HFFc6 (cell line): ENCODE data around the gene RAB27A. TPM values are rescaled to one million over a fixed set of nuclear protein-coding genes. Genes with fewer than 3 reads are reported as not detected.

ENCODE experiments used
- DNase-seq: peaks from one replicate; pipeline ENCODE4 v3.0.0-alpha.2; 2018
- H3K27ac Mint-ChIP-seq: 2 replicates; pipeline ENCODE4 v1.8.0; 2020; ENCODE audit warnings: mild to moderate bottlenecking, mixed read lengths
- H3K27me3 Mint-ChIP-seq: 2 replicates; pipeline ENCODE4 v1.8.0; 2021; ENCODE audit warnings: mild to moderate bottlenecking, moderate library complexity, mixed read lengths; ENCODE audit not compliant: insufficient read depth
- H3K36me3 Mint-ChIP-seq: 2 replicates; pipeline ENCODE4 v1.8.0; 2021; ENCODE audit warnings: low read depth, mixed read lengths
- H3K4me1 Mint-ChIP-seq: 2 replicates; pipeline ENCODE4 v1.8.0; 2020; ENCODE audit warnings: low read depth, mixed read lengths
- H3K4me3 Mint-ChIP-seq: 2 replicates; pipeline ENCODE4 v1.8.0; 2020; ENCODE audit warnings: mild to moderate bottlenecking, moderate library complexity, mixed read lengths
- H3K9me3 Mint-ChIP-seq: 2 replicates; pipeline ENCODE4 v1.8.0; 2020; ENCODE audit warnings: mild to moderate bottlenecking, mixed read lengths
- CTCF ChIP-seq: fragments of 200-600 bp; sonication (generic); IDR thresholded peaks from 2 replicates; pipeline ENCODE4 v1.5.0; 2021; ENCODE audit warnings: antibody characterized with exemption, mild to moderate bottlenecking
- total RNA-seq, 6 experiments: library from RNA; stranded (reverse); fragmentation: NEBNext Ultra II Directional; extraction: Animal tissue kit (Norgen Biotek cat#: 25700); gene quantifications; 2 replicates in 1 of 6; 3 replicates in 5 of 6; pipeline ENCODE4 v1.2.3, GENCODE V29; 2021

Gene RAB27A
- total RNA-seq, 6 experiments from 2014 or later = 6.9 to 13.7 (median 13.0) TPM

GRCh38 chr15:55247766-55248427 is 41.7 kb downstream of the RAB27A start:
- H3K4me1 Mint-ChIP-seq = peaks cover 11% of the 10 kb centered on the region; the same call in 1 of the 2 replicates
- no peak overlapping the region for H3K4me3 Mint-ChIP-seq
- TF ChIP-seq CTCF = no peak
- H3K27me3 Mint-ChIP-seq = no peaks in the 10 kb centered on the region
- no peaks in the 10 kb centered on the region for H3K9me3 Mint-ChIP-seq
- H3K27ac Mint-ChIP-seq = no peak overlapping the region
- H3K36me3 Mint-ChIP-seq = no peaks in the 10 kb centered on the region
- DNase-seq = no peak

- H3K9me3 Mint-ChIP-seq = no peaks in the 10 kb centered on the region
Measured at GRCh38 chr15:55247311-55247710, 42.3 kb downstream of the RAB27A start.

GRCh38 chr15:55246567-55246966 is 43.0 kb downstream of the RAB27A start:
- no peak overlapping the region for H3K27ac Mint-ChIP-seq
- H3K36me3 Mint-ChIP-seq = no peaks in the 10 kb centered on the region

More at GRCh38 chr15:55247311-55247710, 42.3 kb downstream of the RAB27A start:
- Mint-ChIP-seq H3K27me3 (no peaks in the 10 kb centered on the region), H3K4me3 (no peak overlapping the region), H3K27ac (no peak overlapping the region), H3K36me3 (no peaks in the 10 kb centered on the region), H3K4me1 (peaks cover 17% of the 10 kb centered on the region)
- TF ChIP-seq CTCF = no peak
- DNase-seq = no peak

GRCh38 chr15:55245059-55245458 is 44.6 kb downstream of the RAB27A start:
- TF ChIP-seq CTCF = no peak
- Mint-ChIP-seq H3K27ac (no peak overlapping the region), H3K4me1 (peaks cover 14% of the 10 kb centered on the region), H3K9me3 (no peaks in the 10 kb centered on the region), H3K27me3 (no peaks in the 10 kb centered on the region), H3K4me3 (no peak overlapping the region), H3K36me3 (no peaks in the 10 kb centered on the region)
- DNase-seq = no peak

More at GRCh38 chr15:55246567-55246966, 43.0 kb downstream of the RAB27A start:
- H3K27me3 Mint-ChIP-seq = no peaks in the 10 kb centered on the region
- TF ChIP-seq CTCF = no peak
- no peaks in the 10 kb centered on the region for H3K9me3 Mint-ChIP-seq
- DNase-seq = no peak
- peaks cover 20% of the 10 kb centered on the region for H3K4me1 Mint-ChIP-seq
- no peak overlapping the region for H3K4me3 Mint-ChIP-seq

- H3K4me1 Mint-ChIP-seq = peaks cover 14% of the 10 kb centered on the region
- peak; percentile 33 for DNase-seq
- H3K4me3 Mint-ChIP-seq = no peak overlapping the region
- peak overlapping the region; percentile 25 for H3K27ac Mint-ChIP-seq
- no peaks in the 10 kb centered on the region for H3K36me3 Mint-ChIP-seq
- H3K27me3 Mint-ChIP-seq = no peaks in the 10 kb centered on the region
- TF ChIP-seq CTCF = no peak
- no peaks in the 10 kb centered on the region for H3K9me3 Mint-ChIP-seq
Measured at GRCh38 chr15:55241891-55242290, 47.7 kb downstream of the RAB27A start.
